ENCODE measurements around the gene PTPRE.

GRCh38 chr10:128084991-128085390, 178.1 kb downstream of the PTPRE start:
- TF ChIP-seq MAX (CRISPR knock-in tag; IDR thresholded peaks at IDR 0.05): no peak
- TF ChIP-seq ATF2 (CRISPR knock-in tag; IDR thresholded peaks at IDR 0.05; ENCODE audit: borderline replicate concordance, low read depth): no peak
- no peak for TF ChIP-seq ZBTB21 (CRISPR knock-in tag; IDR thresholded peaks at IDR 0.05; ENCODE audit: borderline replicate concordance)
- no peak for TF ChIP-seq CTCF (IDR thresholded peaks at IDR 0.05)
- no peak for TF ChIP-seq NR2C2 (CRISPR knock-in tag; IDR thresholded peaks at IDR 0.05)
- no peak for TF ChIP-seq NFE2L1 (CRISPR knock-in tag; IDR thresholded peaks at IDR 0.05)
- no peak for TF ChIP-seq NR1H2 (CRISPR knock-in tag; IDR thresholded peaks at IDR 0.05)
- TF ChIP-seq SP1 (CRISPR knock-in tag; conservative IDR thresholded peaks at IDR 0.05): no peak
- no peak for TF ChIP-seq TCF7 (CRISPR knock-in tag; IDR thresholded peaks at IDR 0.05; ENCODE audit: low read depth)
- TF ChIP-seq FOXP1 (CRISPR knock-in tag; IDR thresholded peaks at IDR 0.05; ENCODE audit: borderline replicate concordance): no peak
- no peak for TF ChIP-seq HMGXB4 (CRISPR knock-in tag; IDR thresholded peaks at IDR 0.05)
- no peak for TF ChIP-seq FOXK1 (CRISPR knock-in tag; IDR thresholded peaks at IDR 0.05)
- TF ChIP-seq MXD4 (CRISPR knock-in tag; IDR thresholded peaks at IDR 0.05; ENCODE audit: borderline replicate concordance): no peak
